ELR (cell line): ENCODE results near the gene INAFM2.

Experiments
- DNase-seq: peaks from one replicate; pipeline ENCODE4 v3.0.0-alpha.2; 2015; ENCODE audit warnings: low read depth

INAFM2 gene

DNA sequence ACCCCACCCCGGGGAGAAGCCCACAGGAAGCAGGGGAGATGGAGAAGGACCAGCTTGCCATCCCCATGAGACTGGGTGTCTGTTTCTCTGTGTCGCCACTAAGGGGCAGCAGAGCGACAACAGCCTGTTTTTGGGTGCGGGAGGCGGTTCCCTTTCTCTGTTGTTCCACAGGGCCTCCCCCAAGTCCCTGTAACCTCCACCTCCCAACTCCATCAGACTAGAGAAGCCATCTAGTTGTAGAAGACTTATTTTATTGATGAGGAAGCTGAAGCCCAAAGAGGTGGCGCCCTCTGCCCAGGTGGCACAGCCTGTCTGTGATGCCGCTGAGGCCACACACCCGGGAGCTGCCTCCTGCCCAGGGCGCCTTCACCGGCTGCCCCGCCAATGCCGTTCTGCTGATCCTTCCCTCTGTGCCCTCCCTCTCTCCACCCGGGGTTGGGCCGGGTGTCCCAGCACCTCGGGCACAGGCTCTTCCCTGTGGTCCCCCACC, 21.2 kb downstream of the INAFM2 start:
- DNase-seq: peak; percentile 77

DNA sequence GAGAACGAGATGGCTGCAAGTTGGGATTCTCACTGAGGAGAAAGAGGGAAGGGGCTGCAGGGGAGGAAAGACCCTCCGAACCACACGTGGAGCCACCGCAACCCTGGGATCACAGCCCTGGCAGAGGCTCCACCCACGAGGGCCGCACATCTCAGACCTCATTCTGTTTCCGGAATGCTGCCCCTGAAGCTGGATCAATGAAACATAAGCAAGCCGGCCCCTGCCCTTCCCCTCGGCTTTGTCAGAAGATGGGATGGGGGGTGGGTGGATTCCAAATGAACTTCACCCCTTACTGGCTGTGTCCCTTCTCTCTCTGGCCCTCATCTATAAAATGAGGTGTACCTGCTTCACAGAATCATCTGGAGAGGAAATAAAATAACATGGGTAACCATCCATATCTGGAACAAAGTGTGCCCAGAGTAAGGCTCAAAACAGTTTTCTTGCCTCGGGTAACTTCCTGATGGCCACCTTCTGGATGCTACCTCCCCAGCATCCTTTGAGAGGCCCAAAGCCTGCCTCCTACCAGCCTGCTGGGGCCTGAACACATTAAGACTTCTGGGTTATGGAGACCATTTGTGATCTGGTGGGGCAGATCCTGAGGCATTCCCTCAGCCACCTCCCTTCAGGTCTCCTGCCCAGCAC, 21.9 kb downstream of the INAFM2 start:
- no peak for DNase-seq

DNA sequence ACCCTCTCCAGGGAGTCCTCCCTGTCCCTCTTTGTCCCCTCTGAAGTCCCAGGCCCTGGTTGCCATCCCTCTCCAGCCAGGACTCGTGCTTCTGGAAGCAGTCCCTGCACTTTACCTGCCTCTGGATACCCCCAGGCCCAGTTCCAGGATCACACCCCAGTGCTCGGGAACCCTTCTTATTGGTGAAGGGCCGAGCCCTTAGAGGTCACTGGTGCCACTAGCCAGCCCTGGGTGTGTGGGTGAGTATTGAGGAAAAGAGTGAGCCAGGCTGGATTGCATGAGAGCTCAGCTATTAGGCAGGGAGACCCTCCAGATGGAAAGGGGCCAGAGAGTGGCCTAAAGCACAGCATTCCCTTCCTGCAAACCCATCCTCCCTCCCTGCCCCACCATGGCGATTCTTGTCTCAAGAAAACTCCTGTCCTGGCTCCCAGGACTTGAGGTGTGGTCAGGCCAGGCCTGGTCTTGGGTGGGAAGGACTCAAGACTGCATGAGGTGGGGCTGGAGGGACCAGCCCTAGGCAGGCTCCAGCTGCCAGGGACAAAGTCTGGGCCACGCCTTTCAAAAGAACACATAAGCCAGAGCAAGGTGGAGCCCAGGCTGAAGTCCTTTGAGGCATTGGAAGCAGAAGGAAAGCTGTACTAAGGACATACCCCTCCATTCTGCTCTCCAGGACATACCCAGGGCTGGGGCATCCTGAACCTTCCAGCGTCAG, 22.5 kb downstream of the INAFM2 start:
- DNase-seq: no peak

DNA sequence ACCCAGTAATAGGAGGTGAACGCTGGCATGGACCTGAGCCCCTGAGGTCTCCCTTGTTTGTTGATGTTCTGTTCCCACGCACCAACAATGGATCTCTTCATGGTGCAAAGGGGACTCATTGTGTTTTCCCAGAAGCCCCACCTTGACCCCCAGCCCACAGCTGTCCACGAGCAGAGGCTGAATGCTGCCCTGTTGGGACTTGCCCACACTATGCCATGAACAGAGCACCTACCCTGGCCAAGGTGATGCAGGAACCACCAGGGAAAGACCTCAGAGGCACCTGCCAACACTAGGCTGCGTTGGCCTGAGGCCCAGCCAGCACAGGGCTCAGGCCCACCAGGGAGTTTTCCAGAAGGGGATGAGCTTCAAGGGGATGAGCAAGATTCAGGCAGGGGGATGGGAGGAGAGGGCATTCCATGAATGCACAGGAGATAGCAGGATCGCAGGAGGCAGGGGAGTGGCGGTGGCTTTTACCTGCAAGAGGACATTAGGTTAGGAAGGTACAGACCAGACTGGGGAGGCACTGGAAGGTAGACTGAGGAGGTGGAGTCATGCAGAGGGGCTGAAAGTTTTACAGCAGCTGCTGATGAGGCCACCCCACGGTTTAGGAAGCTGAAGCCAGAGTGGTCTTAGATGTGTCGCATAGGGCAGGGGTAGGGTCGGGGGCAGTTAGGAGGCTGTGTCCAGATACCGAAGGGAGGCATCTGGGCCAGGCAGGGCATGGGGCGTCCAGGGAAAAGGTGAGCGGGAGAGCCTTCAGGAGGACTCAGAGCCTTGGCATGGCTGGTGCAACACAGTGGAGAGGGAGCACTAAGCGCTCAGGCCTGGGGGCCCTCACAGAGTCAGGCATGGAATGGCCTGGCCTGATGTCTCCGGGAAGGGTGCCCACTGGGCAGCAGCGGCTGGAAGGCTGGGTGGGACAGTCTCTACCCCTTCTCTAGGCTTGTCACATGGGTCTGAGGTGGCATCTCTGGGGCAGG, 23.4 kb downstream of the INAFM2 start:
- no peak for DNase-seq

DNA sequence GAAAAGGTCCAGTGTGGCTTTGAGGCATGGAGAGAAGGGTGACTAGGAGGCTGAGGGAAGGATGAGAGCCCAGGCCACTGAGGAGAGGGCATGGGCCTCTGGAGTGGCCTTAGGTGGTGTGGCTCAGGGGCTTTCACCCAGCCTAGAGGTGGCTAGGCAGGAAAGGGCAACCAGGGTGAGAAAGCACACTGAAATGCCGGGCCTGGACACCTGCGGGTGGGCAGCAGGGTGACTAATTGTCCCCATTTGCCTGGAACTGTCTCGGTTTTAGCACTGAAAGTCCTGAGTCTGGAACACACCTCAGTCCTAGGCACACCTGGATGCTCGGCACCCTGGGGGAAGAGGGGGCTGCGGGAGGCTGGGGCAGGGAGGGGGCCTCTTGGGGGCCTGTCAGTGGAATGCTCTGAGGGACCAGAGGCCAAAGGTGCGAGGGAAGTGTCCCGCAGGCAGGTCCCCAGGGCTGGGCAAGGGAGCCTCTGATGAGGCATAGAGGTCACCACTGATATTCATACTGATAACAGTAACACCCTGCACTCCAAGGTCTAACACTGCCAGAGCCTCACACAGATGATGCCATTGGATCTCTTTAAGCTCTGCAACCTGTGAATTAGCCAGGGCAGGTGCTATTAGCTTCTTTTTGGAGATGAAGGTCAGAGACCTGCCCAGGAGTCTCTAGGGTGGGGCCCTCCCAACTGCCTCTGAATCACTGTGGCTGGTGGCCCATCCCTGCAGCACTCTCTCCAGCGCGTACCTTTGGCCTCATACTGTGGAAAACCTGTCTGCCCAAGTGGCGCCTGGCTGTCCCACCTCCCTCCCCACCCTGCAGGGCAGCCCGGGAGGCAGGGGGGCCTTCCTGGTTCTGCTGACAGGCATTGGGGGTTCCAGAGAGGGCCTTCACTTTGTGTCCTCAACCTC, 24.3 kb downstream of the INAFM2 start:
- no peak for DNase-seq

DNA sequence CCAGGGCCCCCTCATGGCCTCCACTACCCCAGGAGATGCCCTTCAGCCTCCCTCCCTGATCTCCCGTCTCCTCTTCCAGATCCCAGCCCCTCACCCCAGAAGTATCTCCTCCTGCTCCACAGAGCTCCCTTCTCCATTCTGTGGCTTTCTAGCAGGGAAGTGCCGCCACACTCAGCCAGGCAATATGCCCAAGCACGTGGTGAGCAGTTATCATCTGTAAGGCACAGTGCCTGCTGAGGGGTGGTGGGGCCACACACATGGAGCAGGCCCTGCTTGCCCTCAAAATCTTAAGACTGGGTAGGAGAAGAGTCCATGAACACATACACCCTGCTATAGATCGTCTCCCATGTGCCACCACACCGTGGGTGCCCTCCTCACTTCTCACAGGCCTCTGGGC, 25.0 kb downstream of the INAFM2 start:
- no peak for DNase-seq

DNA sequence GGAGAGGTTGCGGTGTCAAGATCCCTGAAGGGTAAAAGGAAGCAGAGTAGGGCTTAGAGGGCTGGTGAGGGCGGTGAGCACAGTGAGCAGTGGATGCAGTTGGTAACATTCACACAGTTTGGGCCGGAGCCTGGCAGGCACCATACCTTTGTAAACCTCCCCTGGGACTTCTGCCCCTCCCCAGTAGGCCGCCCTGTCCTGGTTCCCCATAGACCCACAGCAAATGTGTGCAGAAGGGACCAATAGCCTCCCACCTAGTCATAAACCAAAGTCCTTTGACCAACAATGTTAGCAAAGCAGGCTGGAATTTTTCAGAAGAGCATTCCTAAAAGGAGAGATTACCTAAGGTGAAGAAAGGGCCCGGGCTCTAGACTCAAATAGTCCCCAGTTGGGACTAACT, 25.7 kb downstream of the INAFM2 start:
- DNase-seq: no peak

DNA sequence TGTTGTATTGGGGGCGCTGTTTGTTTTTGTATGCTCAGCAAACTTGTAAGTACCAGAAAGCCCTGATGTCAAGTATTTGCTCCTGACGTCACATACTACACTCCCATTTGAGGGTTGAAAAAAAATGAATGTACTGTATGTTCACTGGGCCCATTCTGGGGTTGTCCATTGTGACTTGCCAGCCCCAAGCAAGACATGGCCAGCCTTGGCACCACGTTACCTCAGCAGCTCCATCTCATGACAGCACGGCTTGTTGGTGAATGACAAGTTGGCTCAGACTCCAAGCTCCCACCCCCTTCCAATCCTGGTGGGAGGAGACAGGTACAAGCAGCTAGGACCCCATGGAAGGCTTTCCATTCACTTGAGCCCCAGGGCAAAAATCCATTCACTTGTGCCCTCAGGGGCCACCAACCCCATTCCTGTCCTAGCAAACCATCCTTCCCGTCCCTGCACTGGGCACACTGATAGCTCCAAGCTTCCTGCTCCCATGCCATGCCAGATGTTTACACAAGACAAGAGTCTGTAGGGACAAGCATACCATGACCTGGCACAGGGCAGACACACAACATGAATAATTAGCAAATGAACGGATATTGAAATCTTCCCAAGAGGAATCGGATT, 28.9 kb downstream of the INAFM2 start:
- DNase-seq: no peak

DNA sequence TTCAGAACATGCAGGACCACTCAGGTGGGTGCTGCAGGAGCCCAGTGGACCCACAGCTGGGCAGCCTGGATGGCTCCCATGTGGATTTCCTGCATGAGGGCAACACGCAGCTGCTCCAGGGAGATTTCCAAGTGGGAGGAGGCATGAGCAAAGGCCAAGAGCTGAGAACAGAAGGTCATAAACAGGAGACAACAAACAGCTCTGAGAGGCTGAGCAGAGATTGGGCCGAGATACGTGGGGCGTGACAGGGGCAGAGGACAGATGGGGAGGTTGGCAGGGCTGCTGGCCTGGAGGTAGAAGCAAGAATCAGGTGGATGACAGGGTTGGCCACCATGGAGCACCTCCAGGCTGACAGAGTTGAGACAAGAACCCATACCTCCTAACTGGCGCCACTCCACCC, 30.2 kb downstream of the INAFM2 start:
- DNase-seq: no peak

DNA sequence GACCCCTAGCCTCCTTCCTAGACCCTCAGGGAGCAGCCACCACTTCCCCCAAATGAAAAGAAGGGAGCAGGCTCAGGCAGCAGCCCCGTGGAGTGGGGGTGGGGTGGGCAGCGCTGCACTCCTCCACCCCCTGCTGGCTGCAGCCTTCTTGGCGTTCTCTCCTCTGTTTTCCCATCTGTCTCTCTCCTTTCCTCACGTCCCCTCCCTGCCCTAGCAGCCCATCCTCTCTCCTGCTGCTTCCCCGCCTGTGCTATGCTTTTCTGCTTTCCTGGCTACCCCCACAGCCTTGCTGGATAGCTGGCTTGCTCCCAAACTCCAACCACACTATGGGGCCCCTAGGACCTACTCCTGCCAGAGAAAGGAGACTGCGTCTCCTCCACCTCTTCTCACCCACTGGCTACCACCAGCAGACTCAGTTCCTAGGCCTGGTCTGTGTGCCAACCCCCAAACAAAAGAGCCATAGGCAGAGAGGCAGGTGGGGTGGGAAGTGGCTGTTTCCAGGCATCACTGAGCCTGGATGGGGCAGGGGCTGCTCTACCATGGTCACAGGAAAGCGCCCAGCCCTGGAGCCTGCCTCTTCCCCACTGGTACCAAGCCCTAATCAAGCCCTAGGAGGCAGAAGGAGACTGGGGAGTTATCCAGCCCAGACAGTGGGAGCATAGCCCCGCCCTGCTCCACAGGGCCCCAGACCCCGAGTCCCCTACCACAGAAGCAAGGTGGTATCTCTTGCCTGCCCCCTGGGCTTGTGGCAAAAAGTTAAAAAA, 31.1 kb downstream of the INAFM2 start:
- peak; percentile 51 for DNase-seq

DNA sequence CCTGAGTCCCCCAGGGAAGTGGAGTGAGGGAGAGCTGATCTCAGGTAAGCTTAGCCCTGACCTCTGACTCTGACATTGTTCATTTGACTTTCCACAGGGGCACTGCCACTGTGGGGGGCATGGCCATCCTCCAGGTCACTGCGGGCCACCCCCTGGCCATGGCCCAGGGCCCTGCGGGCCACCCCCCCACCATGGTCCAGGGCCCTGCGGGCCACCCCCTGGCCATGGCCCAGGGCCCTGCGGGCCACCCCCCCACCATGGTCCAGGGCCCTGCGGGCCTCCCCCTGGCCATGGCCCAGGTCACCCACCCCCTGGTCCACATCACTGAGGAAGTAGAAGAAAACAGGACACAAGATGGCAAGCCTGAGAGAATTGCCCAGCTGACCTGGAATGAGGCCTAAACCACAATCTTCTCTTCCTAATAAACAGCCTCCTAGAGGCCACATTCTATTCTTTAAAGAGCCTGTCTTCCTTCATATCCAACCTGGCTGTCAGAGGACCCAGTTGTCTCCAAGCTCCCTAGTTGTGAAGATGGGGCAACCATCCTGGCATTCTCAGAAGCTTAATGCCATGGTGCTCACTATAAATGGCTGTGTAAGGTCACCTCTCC, 32.6 kb downstream of the INAFM2 start:
- DNase-seq: no peak

DNA sequence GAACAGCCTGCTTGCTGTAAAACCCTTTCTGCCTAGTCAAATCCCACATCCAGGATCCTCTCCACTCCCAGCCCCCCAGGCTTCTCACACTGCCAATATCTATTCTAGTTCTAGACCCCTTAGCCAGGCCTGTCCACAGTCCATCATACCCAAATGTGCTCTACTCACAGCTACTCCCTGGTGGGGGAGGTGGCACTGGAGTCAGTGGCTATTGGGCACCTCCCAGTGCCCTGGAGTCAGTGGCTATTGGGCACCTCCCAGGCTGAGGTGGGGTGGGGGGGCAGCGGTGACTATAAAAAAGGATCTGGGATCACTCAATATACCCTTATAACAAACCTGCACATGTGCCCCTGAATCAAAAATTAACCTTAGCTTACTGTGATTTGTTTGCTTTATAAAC, 33.8 kb downstream of the INAFM2 start:
- no peak for DNase-seq

DNA sequence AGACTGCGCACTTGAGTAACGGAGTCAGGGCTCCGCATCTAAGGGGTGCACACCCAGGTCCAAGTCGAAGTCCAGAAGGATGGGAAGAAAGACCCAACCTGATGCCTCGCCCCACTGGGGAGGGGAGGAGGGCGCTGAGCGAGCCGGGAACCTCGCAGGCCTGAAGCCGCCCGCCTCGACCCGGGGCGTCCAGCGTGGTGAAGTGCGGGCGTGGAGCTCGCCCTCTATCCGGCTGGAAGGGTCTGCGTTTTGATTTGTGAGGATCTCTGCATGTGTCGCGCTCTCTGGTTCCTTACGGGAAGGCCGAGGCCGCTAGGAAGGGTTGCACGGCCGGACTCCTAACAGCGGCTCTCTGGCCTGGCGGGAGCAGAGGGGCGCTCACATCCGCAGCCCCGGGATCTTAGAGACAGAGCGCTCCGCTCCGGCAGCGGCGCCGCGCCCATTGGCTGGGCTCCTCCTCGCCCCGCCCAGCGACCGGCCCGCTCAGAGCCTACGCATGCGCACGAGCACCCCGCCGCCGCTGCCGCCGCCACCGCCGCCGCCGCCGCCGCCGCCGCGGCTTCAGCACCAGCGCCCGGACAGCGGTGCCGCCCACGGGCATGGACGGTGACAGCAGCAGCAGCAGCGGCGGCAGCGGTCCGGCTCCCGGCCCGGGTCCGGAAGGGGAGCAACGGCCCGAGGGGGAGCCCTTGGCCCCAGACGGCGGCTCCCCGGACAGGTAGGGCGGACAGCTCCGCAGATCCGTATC, 34.4 kb downstream of the INAFM2 start, which contains the start of gene DISP2:
Gene DISP2 (plus strand): TSS at position 497 of the 748 bp plus-strand sequence. CDS start 103 bp downstream, at position 600.
- peak; percentile 85 for DNase-seq

DNA sequence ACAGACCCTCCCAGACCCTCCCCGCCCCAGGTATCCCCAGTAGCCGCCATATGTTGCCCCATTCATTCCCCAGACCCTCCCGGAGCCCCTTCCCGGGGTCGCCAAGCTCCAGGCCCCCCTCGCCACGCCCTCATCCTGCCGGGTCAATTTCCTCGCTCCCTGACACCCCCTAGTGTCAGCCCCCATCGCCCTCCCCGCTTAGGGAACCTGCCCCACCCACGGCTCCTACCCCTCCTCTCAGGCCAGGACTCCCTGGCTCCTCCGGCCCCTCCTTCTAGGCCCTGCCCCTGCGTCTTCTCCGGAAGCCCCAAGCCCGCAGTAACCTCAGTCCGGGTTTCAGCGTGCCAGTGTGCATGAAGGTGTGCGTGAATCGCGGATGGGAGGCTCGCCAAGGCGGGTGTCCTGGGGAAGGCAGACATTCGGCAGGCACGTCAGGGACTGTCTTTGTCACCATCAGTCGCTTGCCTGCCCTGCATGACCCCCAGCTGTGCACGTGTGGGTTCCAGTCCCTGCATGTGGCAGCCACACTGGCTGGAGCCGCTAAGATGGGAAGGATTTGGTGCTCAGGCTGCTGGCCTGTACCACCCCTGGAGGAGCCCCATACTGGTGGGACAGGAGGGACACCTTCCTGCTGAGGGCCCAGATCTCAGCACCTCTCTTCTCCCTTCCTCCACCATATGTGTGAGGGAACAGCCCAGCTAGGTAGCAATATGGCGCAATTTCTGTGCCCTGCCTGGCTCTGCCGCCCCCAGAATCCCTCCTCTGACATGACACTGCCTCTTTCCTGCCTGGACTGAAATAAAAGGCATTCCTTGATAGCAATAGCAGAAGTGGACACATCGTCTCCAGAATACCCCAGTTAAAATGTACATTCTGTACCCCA, 35.2 kb downstream of the INAFM2 start:
- peak; percentile 39 for DNase-seq

DNA sequence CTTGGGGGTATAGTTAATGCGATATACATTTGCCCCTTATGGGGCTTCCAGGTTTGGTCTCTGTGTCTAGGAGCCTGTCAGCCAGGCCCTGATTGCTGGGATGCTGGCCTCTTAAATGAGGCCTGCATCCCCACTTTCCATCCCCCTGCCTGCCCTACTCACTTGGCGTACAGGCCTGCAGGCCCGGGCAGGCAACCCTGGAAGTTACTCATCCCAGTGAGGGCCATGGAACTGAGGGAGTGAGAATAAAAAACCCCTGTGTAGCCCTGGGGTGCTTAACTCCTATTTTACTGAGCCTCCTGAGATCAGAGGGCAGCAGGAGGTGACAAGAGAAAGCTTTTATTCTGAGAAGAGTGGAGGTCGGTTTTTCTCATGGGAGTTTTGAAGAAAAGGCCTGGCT, 36.5 kb downstream of the INAFM2 start:
- no peak for DNase-seq

DNA sequence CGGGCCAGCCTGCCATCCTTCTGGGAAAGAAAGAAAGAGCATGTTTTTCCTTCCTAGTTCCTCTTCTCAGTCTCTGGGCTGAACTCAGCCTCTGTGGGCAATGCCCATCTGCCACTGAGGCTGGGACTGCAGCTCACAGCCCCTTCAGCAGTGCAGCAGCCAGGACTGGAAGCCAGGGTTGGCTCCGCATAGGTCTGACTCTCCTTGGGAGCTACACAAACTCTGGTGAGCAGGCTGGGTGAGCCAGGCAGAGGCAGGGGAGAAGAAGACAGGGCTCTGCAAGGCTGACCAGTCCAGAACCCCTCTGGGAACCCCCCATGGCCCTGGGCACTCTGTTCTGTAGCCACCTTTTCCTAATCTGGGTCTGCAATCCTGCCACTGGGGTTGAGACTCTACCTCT, 38.1 kb downstream of the INAFM2 start:
- no peak for DNase-seq

DNA sequence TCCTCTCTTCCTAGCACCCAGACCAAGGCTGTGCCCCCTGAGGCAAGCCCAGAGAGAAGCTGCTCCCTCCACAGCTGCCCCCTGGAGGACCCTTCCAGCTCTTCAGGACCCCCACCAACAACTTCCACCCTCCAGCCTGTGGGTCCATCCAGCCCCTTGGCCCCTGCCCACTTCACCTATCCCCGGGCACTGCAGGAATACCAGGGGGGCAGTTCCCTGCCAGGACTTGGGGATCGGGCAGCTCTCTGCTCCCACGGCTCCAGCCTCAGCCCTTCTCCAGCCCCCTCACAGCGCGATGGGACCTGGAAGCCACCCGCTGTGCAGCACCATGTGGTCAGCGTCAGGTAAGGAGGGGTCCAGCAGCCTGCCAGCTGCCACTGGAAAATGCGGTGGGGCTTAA, 40.1 kb downstream of the INAFM2 start:
- DNase-seq: no peak

DNA sequence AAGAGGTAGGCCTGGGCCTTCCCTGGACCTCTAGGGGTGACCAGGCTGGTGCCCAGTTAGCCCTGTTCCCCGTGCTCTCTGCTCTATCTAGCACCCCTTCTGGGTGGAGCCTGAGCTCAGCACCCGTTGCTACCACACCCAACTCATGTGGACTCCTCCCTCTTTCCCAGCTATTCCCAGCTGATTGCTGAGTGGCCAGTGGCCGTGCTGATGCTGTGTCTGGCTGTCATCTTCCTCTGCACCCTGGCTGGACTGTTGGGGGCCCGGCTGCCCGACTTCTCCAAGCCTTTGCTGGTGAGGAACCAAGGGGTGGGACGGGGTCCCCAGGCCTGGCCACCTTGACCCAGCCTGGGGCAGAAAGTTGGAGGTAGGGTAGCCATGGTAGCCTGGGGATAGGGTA, 40.8 kb downstream of the INAFM2 start:
- DNase-seq: no peak
